ENCODE results near the gene SLC29A3.
"Not testable (repeated sequence)": the region's sequence is repeated elsewhere in the genome, so short reads cannot be mapped to it uniquely, and the experiment has no call there.

The SLC29A3 gene

GRCh38 chr10:71319042-71319799 is at the start of gene SLC29A3:
Gene SLC29A3, plus strand, starts transcription at chr10:71319259. Its CDS starts 51 bp downstream, at chr10:71319310.
- peak; percentile 58 for DNase-seq (ENCODE audit: low spot score)

GRCh38 chr10:71269301-71270288 is 49.5 kb upstream of the SLC29A3 start:
- DNase-seq (ENCODE audit: low spot score): no peak

GRCh38 chr10:71270301-71271220 is 48.5 kb upstream of the SLC29A3 start:
- no peak for DNase-seq (ENCODE audit: low spot score)

- no peak for DNase-seq (ENCODE audit: low spot score)
Observed at GRCh38 chr10:71271662-71272055, 47.4 kb upstream of the SLC29A3 start.

- no peak for DNase-seq (ENCODE audit: low spot score)
Observed at GRCh38 chr10:71272056-71272771, 46.8 kb upstream of the SLC29A3 start.

- DNase-seq (ENCODE audit: low spot score): not testable (repeated sequence)
Observed at GRCh38 chr10:71272974-71273373, 46.1 kb upstream of the SLC29A3 start.

GRCh38 chr10:71273506-71273905 is 45.6 kb upstream of the SLC29A3 start:
- no peak for DNase-seq (ENCODE audit: low spot score)

- no peak for DNase-seq (ENCODE audit: low spot score)
Observed at GRCh38 chr10:71274901-71275796, 43.9 kb upstream of the SLC29A3 start.

- no peak for DNase-seq (ENCODE audit: low spot score)
Observed at GRCh38 chr10:71276873-71277272, 42.2 kb upstream of the SLC29A3 start.

- no peak for DNase-seq (ENCODE audit: low spot score)
Observed at GRCh38 chr10:71277914-71278665, 41.0 kb upstream of the SLC29A3 start.

- no peak for DNase-seq (ENCODE audit: low spot score)
Observed at GRCh38 chr10:71278691-71279588, 40.1 kb upstream of the SLC29A3 start.

GRCh38 chr10:71279590-71280170 is 39.4 kb upstream of the SLC29A3 start:
- DNase-seq (ENCODE audit: low spot score): no peak

GRCh38 chr10:71280216-71280615 is 38.8 kb upstream of the SLC29A3 start:
- DNase-seq (ENCODE audit: low spot score): no peak

GRCh38 chr10:71280825-71281224 is 38.2 kb upstream of the SLC29A3 start:
- no peak for DNase-seq (ENCODE audit: low spot score)

- DNase-seq (ENCODE audit: low spot score): no peak
Observed at GRCh38 chr10:71281646-71282322, 37.3 kb upstream of the SLC29A3 start.

- no peak for DNase-seq (ENCODE audit: low spot score)
Observed at GRCh38 chr10:71282323-71282680, 36.8 kb upstream of the SLC29A3 start.

GRCh38 chr10:71283410-71283809 is 35.6 kb upstream of the SLC29A3 start:
- no peak for DNase-seq (ENCODE audit: low spot score)
